Tibial artery (tissue), 4 donors: Measurements from ENCODE around the gene CDH19.

Source experiments
- DNase-seq, 2 donors: peaks; one replicate each; pipeline ENCODE4 v3.0.0-alpha.2; 2019
- H3K27ac ChIP-seq, 2 donors: fragments of 200-600 bp; sonication (generic) in 1 of 2; 1 replicate in 1 of 2; 2 replicates in 1 of 2; pipeline ENCODE4 v1.5.1; 2018 to 2019; ENCODE audit warnings: mild to moderate bottlenecking in 1 of 2
- H3K27me3 ChIP-seq, 2 donors: fragments of 200-600 bp; sonication (generic) in 1 of 2; one replicate each; pipeline versions ENCODE4 v1.5.1 to v1.6.0; 2016 to 2019
- H3K36me3 ChIP-seq, 3 donors: fragments of 200-600 bp; sonication (generic) in 2 of 3; one replicate each; pipeline ENCODE4 v1.5.1; 2016 to 2019; ENCODE audit warnings: mild to moderate bottlenecking in 2 of 3
- H3K4me1 ChIP-seq, 4 donors: fragments of 200-600 bp; sonication (generic) in 2 of 4; 1 replicate in 3 of 4; 2 replicates in 1 of 4; pipeline ENCODE4 v1.5.1; 2016 to 2019
- H3K4me3 ChIP-seq, 2 donors: fragments of 200-600 bp; sonication (generic) in 1 of 2; 1 replicate in 1 of 2; 2 replicates in 1 of 2; pipeline ENCODE4 v1.5.1; 2018 to 2019; ENCODE audit warnings: mild to moderate bottlenecking in 2 of 2
- H3K9me3 ChIP-seq, 3 donors: fragments of 200-600 bp; sonication (generic) in 1 of 3; one replicate each; pipeline ENCODE4 v1.5.1; 2016 to 2019
- intact Hi-C: fragments of 100-400 bp; cut with DNase I; formaldehyde crosslinking; loops from one replicate; pipeline ENCODE4 v1.15.0; 2023; ENCODE audit warnings: low total_unique reads
- TF ChIP-seq, protein P1 (sequence below), 2 experiments: fragments of 200-600 bp in 1 of 2; fragments of 450-650 bp in 1 of 2; IDR thresholded peaks; one replicate each; pipeline ENCODE4 v1.5.1; 2017 to 2019; ENCODE audit warnings: antibody characterized with exemption in 2 of 2, mild to moderate bottlenecking in 1 of 2, moderate library complexity in 1 of 2

CDH19 gene

GRCh38 chr18:66601649-66602048, 2.2 kb downstream of the CDH19 start:
- intact Hi-C loops = no loop called here
- H3K4me1 ChIP-seq = peaks cover 0 to 9% (median 3%) of the 10 kb centered on the region in 4 donors
- H3K4me3 ChIP-seq = no peak overlapping the region

DNA sequence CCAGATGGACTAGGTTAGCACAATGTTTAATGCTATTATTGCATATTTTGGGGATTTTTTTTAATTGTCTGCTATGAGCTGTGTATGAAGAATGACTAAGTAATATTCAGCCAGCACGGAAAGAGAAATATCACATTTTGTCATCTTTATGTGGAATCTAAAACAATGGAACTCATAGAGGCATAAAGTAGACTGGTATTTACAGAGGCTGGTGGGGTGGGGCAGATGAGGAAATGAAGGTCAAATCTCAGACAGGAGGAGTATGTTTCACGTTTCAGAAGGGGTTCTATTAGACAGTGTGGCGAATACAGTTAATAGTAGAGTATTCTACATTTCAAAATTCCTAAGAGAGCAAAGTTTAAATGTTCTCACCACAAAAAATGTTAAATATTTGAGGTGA, 4.7 kb downstream of the CDH19 start:
- H3K36me3 ChIP-seq = no peaks in the 10 kb centered on the region
- H3K27ac ChIP-seq = no peak overlapping the region
- intact Hi-C loops = no loop called here
- TF ChIP-seq, protein P1, sequence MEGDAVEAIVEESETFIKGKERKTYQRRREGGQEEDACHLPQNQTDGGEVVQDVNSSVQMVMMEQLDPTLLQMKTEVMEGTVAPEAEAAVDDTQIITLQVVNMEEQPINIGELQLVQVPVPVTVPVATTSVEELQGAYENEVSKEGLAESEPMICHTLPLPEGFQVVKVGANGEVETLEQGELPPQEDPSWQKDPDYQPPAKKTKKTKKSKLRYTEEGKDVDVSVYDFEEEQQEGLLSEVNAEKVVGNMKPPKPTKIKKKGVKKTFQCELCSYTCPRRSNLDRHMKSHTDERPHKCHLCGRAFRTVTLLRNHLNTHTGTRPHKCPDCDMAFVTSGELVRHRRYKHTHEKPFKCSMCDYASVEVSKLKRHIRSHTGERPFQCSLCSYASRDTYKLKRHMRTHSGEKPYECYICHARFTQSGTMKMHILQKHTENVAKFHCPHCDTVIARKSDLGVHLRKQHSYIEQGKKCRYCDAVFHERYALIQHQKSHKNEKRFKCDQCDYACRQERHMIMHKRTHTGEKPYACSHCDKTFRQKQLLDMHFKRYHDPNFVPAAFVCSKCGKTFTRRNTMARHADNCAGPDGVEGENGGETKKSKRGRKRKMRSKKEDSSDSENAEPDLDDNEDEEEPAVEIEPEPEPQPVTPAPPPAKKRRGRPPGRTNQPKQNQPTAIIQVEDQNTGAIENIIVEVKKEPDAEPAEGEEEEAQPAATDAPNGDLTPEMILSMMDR (IDR thresholded peaks at IDR 0.05) = no peak
- no peaks in the 10 kb centered on the region for H3K9me3 ChIP-seq
- DNase-seq = no peak
- H3K27me3 ChIP-seq = no peaks in the 10 kb centered on the region
- H3K4me1 ChIP-seq = peaks cover 0 to 9% (median 3%) of the 10 kb centered on the region in 4 donors
- no peak overlapping the region for H3K4me3 ChIP-seq

More at GRCh38 chr18:66601649-66602048, 2.2 kb downstream of the CDH19 start:
- no peak for DNase-seq
- Histone ChIP-seq H3K36me3 (no peaks in the 10 kb centered on the region), H3K9me3 (no peaks in the 10 kb centered on the region), H3K27ac (no peak overlapping the region), H3K27me3 (no peaks in the 10 kb centered on the region)
- TF ChIP-seq, protein P1 (IDR thresholded peaks at IDR 0.05) = no peak

- Histone ChIP-seq H3K9me3 (no peaks in the 10 kb centered on the region), H3K4me3 (no peak overlapping the region), H3K4me1 (no peaks in the 10 kb centered on the region), H3K27ac (no peak overlapping the region), H3K36me3 (no peaks in the 10 kb centered on the region), H3K27me3 (no peaks in the 10 kb centered on the region)
- intact Hi-C loops = no loop called here
- TF ChIP-seq, protein P1 (IDR thresholded peaks at IDR 0.05) = no peak
- no peak for DNase-seq
Measured at GRCh38 chr18:66587430-66587829, 16.5 kb downstream of the CDH19 start.

DNA sequence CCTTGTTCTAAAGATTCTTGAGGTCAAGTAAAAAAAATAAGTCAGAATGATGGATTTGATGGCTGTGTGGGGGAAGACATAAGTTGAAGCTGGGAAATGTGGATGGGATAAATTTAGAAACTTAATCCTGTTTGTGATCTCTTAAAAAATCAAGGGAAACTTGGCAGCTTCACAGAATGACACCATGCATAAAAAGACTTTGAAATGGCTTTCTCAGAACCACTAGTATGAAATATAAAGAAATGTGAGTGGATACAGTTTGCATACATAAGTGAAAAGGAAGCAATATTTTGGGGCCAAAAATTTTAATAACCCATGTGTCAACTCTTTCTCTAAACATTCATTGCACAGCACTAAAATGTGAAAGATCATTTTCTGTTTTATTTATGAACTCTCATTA, 21.7 kb downstream of the CDH19 start:
- no peaks in the 10 kb centered on the region for H3K27me3 ChIP-seq
- DNase-seq = no peak
- no peaks in the 10 kb centered on the region for H3K36me3 ChIP-seq
- no peak overlapping the region for H3K27ac ChIP-seq
- H3K9me3 ChIP-seq = no peaks in the 10 kb centered on the region
- intact Hi-C loops = no loop called here
- H3K4me1 ChIP-seq = no peaks in the 10 kb centered on the region
- TF ChIP-seq, protein P1 (IDR thresholded peaks at IDR 0.05) = no peak
- H3K4me3 ChIP-seq = no peak overlapping the region

DNA sequence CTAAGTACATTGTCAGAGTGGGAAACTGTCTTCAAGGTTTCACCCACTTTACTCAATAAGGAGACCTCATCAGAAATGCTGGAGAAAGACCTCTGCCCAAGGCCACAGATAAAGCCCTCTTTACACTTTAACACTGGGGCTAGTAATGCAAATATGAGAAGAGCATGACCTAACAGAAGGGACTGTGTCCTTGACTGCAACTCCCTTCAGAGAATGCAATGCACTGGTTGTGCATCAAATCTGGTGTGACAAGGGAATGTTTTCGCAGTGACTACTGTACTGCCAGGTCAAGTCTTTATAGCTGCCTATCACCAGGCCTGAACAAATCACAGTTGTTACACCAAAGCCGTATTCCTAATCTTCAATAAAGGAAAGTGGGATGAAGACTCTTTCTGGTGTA, 28.6 kb downstream of the CDH19 start:
- H3K27me3 ChIP-seq = no peaks in the 10 kb centered on the region
- DNase-seq = no peak
- TF ChIP-seq, protein P1 (IDR thresholded peaks at IDR 0.05) = no peak
- intact Hi-C loops = no loop called here
- H3K27ac ChIP-seq = no peak overlapping the region
- no peaks in the 10 kb centered on the region for H3K9me3 ChIP-seq
- no peak overlapping the region for H3K4me3 ChIP-seq
- H3K4me1 ChIP-seq = no peaks in the 10 kb centered on the region
- H3K36me3 ChIP-seq = no peaks in the 10 kb centered on the region

- no peaks in the 10 kb centered on the region for H3K4me1 ChIP-seq
- no peak overlapping the region for H3K4me3 ChIP-seq
- TF ChIP-seq, protein P1 (IDR thresholded peaks at IDR 0.05) = no peak
- no peaks in the 10 kb centered on the region for H3K36me3 ChIP-seq
- intact Hi-C loops = no loop called here
- no peaks in the 10 kb centered on the region for H3K27me3 ChIP-seq
- no peak overlapping the region for H3K27ac ChIP-seq
- DNase-seq = no peak
- H3K9me3 ChIP-seq = no peaks in the 10 kb centered on the region
Measured at GRCh38 chr18:66571845-66572244, 32.0 kb downstream of the CDH19 start.
